ENCODE data around the gene CNTROB.

GRCh38 chr17:7967751-7968150 lies 35.7 kb downstream of the CNTROB start:
- no peak for TF ChIP-seq CTCF (IDR thresholded peaks at IDR 0.05)
- no peak for TF ChIP-seq POLR2A (IDR thresholded peaks at IDR 0.05)
